Kidney (tissue), 14 donors: ENCODE measurements around the gene TANC1. TPM values are rescaled to one million over a fixed set of nuclear protein-coding genes. Genes with fewer than 3 reads are reported as not detected.

Source experiments
- DNase-seq, 5 donors: peaks; one replicate each; pipeline ENCODE4 v3.0.0-alpha.2; 2013 to 2020
- FAIRE-seq: peaks from 2 replicates; lab custom pipeline; 2012; peaks lifted over from hg19 to GRCh38; lab: Jason Lieb, UNC
- H3K27ac ChIP-seq, 2 donors: one replicate each; pipeline ENCODE4 v1.7.0; 2013; ENCODE audit warnings: low read depth in 2 of 2, low read length in 2 of 2, inconsistent platforms in 1 of 2
- H3K27me3 ChIP-seq: one replicate; pipeline ENCODE4 v1.7.1; 2013; ENCODE audit warnings: low read length, inconsistent platforms; ENCODE audit not compliant: control insufficient read depth, insufficient read depth
- H3K36me3 ChIP-seq, 3 donors: one replicate each; pipeline versions ENCODE4 v1.7.0 to v1.7.1; 2013; ENCODE audit warnings: low read length in 3 of 3, control low read depth in 1 of 3, inconsistent platforms in 1 of 3; ENCODE audit not compliant: insufficient read depth in 3 of 3, control insufficient read depth in 2 of 3
- H3K4me1 ChIP-seq, 3 donors: one replicate each; pipeline versions ENCODE4 v1.7.0 to v1.7.1; 2013; ENCODE audit warnings: low read length in 3 of 3, inconsistent platforms in 1 of 3, low read depth in 1 of 3; ENCODE audit not compliant: control insufficient read depth in 2 of 3, insufficient read depth in 2 of 3
- H3K4me3 ChIP-seq, 3 donors: one replicate each; pipeline versions ENCODE4 v1.7.0 to v1.8.1; 2013; ENCODE audit warnings: low read length in 3 of 3, control low read depth in 1 of 3, inconsistent platforms in 1 of 3
- H3K9ac ChIP-seq, 3 donors: one replicate each; pipeline versions ENCODE4 v1.7.0 to v1.7.1; 2013; ENCODE audit warnings: low read length in 3 of 3, control low read depth in 1 of 3, inconsistent platforms in 1 of 3
- H3K9me3 ChIP-seq, 3 donors: one replicate each; pipeline versions ENCODE4 v1.7.0 to v1.7.1; 2013; ENCODE audit warnings: low read length in 3 of 3, control low read depth in 1 of 3, inconsistent platforms in 1 of 3; ENCODE audit not compliant: control insufficient read depth in 2 of 3, insufficient read depth in 1 of 3
- intact Hi-C: fragments of 100-400 bp; cut with DNase I; formaldehyde crosslinking; loops from one replicate; pipeline ENCODE4 v1.11.1; 2022
- polyA plus RNA-seq: library from polyadenylated mRNA; stranded (reverse); fragments of 350-450 nt; fragmentation: Illumina TruSeq; extraction: RNeasy Lipid Tissue Mini Kit (QIAGEN cat#74804); gene quantifications from one replicate; pipeline ENCODE4 v1.2.3, GENCODE V29; 2014; ENCODE audit warnings: low read depth, low replicate concordance; ENCODE audit not compliant: insufficient read depth
- total RNA-seq: library from RNA; stranded (reverse); fragmentation: NEBNext Ultra II Directional; extraction: Animal tissue kit (Norgen Biotek cat#: 25700); gene quantifications from one replicate; pipeline ENCODE4 v1.2.1, GENCODE V29; 2021
- TF ChIP-seq, protein P1 (sequence below): IDR thresholded peaks from 3 replicates; pipeline ENCODE4 v1.5.1; 2012; ENCODE audit warnings: mild to moderate bottlenecking, moderate library complexity, borderline replicate concordance; ENCODE audit not compliant: insufficient read depth; ENCODE audit errors: extremely low read depth
- donor health status: control.
- donor health status: control.
- donor health status: control.
- donor health status: control.
- donor health status: control.
- donor health status: DM: yes; HTN: yes; CAD: no.
- donor health status: Normal renal cell carcinoma (clear cell type).

TANC1 gene
- total and polyA plus RNA-seq, 2 donors from 2014 or later: 9.2 to 39.0 TPM

DNA sequence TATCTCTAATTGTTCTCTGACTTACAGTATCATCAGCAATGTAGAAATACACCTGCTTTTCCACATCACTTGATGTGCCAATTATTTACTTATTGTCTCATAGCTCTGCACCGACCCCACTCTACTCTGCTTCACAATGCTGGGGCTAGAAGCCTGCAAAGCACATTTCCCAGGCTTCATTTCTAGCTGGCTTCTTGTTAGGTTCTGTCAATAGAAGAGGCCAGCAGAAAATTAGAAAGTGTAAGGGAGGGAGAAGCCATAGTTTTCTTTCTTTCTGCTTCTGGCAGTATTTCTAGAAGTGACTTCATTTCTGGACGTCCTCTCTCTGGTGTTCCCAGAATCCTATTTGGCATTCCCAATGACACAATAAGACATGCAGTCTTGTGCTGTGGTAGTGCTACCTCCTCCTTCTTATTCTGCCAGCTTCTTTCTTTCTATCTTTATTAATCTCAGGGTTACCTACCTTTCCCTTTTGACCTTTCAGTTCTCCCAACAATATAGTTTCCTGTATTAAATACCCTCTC, 12.5 kb upstream of the TANC1 start:
- H3K9ac ChIP-seq: no peak overlapping the region
- no peaks in the 10 kb centered on the region for H3K27me3 ChIP-seq
- intact Hi-C loops: no loop called here
- FAIRE-seq: no peak
- no peak overlapping the region for H3K27ac ChIP-seq
- H3K4me1 ChIP-seq: peaks cover 0 to 10% (median 10%) of the 10 kb centered on the region in 3 donors
- no peak for DNase-seq
- H3K4me3 ChIP-seq: no peak overlapping the region
- H3K36me3 ChIP-seq: no peaks in the 10 kb centered on the region
- no peaks in the 10 kb centered on the region for H3K9me3 ChIP-seq
- TF ChIP-seq, protein P1, sequence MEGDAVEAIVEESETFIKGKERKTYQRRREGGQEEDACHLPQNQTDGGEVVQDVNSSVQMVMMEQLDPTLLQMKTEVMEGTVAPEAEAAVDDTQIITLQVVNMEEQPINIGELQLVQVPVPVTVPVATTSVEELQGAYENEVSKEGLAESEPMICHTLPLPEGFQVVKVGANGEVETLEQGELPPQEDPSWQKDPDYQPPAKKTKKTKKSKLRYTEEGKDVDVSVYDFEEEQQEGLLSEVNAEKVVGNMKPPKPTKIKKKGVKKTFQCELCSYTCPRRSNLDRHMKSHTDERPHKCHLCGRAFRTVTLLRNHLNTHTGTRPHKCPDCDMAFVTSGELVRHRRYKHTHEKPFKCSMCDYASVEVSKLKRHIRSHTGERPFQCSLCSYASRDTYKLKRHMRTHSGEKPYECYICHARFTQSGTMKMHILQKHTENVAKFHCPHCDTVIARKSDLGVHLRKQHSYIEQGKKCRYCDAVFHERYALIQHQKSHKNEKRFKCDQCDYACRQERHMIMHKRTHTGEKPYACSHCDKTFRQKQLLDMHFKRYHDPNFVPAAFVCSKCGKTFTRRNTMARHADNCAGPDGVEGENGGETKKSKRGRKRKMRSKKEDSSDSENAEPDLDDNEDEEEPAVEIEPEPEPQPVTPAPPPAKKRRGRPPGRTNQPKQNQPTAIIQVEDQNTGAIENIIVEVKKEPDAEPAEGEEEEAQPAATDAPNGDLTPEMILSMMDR: no peak

DNA sequence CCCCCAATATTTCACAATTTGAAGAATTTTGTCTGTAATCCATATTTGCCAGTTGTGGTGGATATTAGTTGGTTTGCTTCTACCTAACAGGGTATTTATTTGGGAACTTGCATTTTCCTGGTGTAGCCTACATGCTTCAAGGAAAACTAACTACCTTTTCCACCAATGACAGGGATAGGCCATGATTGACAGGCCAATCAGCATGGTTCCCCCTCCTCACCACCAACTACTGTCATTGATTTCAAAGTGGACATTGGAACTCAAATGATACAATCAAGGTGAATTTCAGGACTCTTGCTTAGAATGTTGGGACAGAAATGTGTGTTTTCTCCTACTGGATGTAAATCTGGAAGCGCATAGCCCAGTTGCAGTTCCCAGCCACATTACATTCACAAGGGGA, 10.1 kb upstream of the TANC1 start:
- intact Hi-C loops: no loop called here
- no peak for DNase-seq
- Histone ChIP-seq H3K36me3 (no peaks in the 10 kb centered on the region), H3K4me3 (no peak overlapping the region), H3K9me3 (no peaks in the 10 kb centered on the region), H3K27me3 (no peaks in the 10 kb centered on the region), H3K27ac (no peak overlapping the region), H3K4me1 (peaks cover 0 to 8% (median 8%) of the 10 kb centered on the region in 3 donors), H3K9ac (no peak overlapping the region)
- no peak for FAIRE-seq
- TF ChIP-seq, protein P1: no peak

DNA sequence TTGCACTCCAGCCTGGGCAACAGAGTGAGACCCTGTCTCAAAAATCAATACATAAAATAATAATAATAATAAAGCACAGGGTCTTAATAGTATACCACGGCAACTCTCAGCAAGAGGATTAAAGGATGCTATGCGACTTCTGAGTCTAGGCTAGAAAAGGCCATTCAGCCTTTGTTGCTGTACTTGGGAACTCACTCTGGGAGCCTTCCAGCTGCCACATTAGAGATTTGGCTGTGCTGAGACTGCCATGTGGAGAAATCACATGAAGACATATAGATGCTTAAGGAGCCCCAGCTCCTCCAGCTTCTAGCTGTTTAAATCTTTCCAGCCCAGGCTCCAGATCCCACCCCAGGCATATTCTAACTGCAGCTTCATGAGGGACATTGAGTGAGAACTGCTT, 8.2 kb upstream of the TANC1 start:
- intact Hi-C loops: no loop called here
- no peak overlapping the region for H3K4me3 ChIP-seq
- no peak overlapping the region for H3K27ac ChIP-seq
- no peaks in the 10 kb centered on the region for H3K36me3 ChIP-seq
- H3K4me1 ChIP-seq: no peaks in the 10 kb centered on the region
- TF ChIP-seq, protein P1: no peak
- FAIRE-seq (no peak), DNase-seq (no peak)
- H3K27me3 ChIP-seq: no peaks in the 10 kb centered on the region
- H3K9ac ChIP-seq: no peak overlapping the region
- H3K9me3 ChIP-seq: no peaks in the 10 kb centered on the region

DNA sequence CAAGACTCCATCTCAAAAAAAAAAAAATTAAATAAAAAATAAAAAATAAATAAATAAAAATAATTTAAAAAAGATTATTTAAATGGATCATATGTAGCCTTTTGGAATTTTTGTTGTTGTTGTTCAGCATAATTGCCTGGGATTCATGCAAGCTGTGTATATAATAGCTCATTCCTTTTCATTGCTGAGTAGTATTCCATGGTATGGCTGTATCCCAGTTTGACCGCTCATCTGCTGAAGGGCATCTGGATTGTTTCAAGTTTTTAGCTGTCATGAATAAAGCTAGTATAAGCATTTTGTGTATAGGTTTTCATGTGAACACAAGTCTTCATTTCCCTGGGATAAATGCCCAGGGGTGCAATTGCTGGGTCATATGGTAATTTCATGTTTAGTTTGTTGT, 6.4 kb upstream of the TANC1 start:
- Histone ChIP-seq H3K36me3 (no peaks in the 10 kb centered on the region), H3K27ac (no peak overlapping the region), H3K9me3 (no peaks in the 10 kb centered on the region), H3K4me3 (no peak overlapping the region), H3K27me3 (no peaks in the 10 kb centered on the region), H3K4me1 (no peaks in the 10 kb centered on the region), H3K9ac (no peak overlapping the region)
- TF ChIP-seq, protein P1: no peak
- intact Hi-C loops: no loop called here
- DNase-seq (no peak), FAIRE-seq (no peak)
